PC-9 (cell line): Measurements from ENCODE around the gene VAMP5.

Experiments used
- EZH2 ChIP-seq: fragments of 200-600 bp; sonication (generic); IDR thresholded peaks from 2 replicates; pipeline ENCODE4 v1.8.0; 2017; ENCODE audit warnings: antibody characterized with exemption, low read depth
- TF ChIP-seq, protein P1 (sequence below): fragments of 200-600 bp; sonication (generic); conservative IDR thresholded peaks from 2 replicates; pipeline ENCODE4 v1.6.1; 2017; ENCODE audit warnings: mixed run types, antibody characterized with exemption, mild to moderate bottlenecking, moderate library complexity

DNA sequence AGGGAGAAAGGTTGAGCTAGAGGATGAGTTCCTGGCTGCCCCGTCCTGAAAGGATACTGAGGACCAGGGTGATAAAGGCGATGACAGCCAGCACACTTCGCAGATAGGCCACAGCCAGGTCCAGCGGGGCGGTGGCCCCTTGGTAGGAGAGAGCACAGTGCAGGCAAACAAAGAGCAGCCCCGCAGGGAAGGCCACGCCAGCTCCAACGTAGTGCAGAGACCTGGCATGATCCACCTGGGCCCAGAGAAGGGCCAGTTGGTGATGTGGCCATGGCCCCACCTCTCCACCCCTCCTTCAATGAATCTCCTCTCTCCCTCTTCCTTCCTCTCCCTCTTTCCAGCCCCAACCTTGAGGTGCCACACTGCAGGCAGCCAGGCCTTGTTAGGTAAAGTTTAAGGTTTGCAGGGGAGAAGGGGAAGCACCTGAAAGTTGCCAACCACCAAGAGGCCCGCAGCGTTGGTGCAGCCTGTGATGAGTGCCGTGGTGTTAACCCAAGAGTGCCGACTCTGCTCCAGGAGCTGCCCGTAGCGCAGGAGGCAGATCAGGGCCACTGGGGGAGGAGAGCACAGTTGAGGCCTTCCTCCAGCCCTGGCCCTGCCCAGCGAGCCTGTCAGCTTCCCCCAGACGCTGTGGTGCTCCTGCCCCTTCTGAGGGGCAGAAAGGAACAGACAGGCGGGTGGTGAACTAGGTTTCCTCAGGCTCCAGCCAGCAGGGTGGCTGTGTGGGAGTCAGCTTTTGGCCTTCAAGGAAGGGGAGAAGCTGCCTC lies 15.4 kb downstream of the VAMP5 start:
- TF ChIP-seq, protein P1, sequence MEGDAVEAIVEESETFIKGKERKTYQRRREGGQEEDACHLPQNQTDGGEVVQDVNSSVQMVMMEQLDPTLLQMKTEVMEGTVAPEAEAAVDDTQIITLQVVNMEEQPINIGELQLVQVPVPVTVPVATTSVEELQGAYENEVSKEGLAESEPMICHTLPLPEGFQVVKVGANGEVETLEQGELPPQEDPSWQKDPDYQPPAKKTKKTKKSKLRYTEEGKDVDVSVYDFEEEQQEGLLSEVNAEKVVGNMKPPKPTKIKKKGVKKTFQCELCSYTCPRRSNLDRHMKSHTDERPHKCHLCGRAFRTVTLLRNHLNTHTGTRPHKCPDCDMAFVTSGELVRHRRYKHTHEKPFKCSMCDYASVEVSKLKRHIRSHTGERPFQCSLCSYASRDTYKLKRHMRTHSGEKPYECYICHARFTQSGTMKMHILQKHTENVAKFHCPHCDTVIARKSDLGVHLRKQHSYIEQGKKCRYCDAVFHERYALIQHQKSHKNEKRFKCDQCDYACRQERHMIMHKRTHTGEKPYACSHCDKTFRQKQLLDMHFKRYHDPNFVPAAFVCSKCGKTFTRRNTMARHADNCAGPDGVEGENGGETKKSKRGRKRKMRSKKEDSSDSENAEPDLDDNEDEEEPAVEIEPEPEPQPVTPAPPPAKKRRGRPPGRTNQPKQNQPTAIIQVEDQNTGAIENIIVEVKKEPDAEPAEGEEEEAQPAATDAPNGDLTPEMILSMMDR: no peak
- no peak for TF ChIP-seq EZH2
